HUES64 (cell line): ENCODE data around the gene RPS6KL1.

Experiments used
- H3K27ac ChIP-seq: 2 replicates; pipeline ENCODE4 v1.7.0; 2013; ENCODE audit warnings: low read depth, low read length, inconsistent platforms
- H3K27me3 ChIP-seq: 2 replicates; pipeline ENCODE4 v1.6.1; 2013; ENCODE audit warnings: mild to moderate bottlenecking, low read length; ENCODE audit not compliant: insufficient read depth
- H3K36me3 ChIP-seq: 2 replicates; pipeline ENCODE4 v1.6.1; 2013; ENCODE audit warnings: mild to moderate bottlenecking, low read length; ENCODE audit not compliant: insufficient read depth
- H3K4me1 ChIP-seq: 2 replicates; pipeline ENCODE4 v1.6.1; 2013; ENCODE audit warnings: mild to moderate bottlenecking, low read length, moderate library complexity; ENCODE audit not compliant: insufficient read depth
- H3K4me3 ChIP-seq: 2 replicates; pipeline ENCODE4 v1.5.1; 2013; ENCODE audit warnings: mild to moderate bottlenecking, low read length, moderate library complexity
- H3K9ac ChIP-seq: 2 replicates; pipeline ENCODE4 v1.6.1; 2013; ENCODE audit warnings: mild to moderate bottlenecking, low read depth, low read length
- H3K9me3 ChIP-seq: 2 replicates; pipeline ENCODE4 v1.6.1; 2013; ENCODE audit warnings: low read depth, low read length; ENCODE audit not compliant: insufficient read depth
- WGBS: fragments of 150-250, 120-280 bp; methylation state at CpG from one replicate; pipeline ENCODE4 v1.1.7; 2013; ENCODE audit warnings: missing lambda C conversion rate; 5-methylcytosine and 5-hydroxymethylcytosine counted together

The RPS6KL1 gene

GRCh38 chr14:74860899-74861733, 61.9 kb downstream of the RPS6KL1 start:
- H3K4me1 ChIP-seq, result peaks cover 2% of the 10 kb centered on the region; the same call in 1 of the 2 replicates
- H3K9me3 ChIP-seq, result no peaks in the 10 kb centered on the region
- no peaks in the 10 kb centered on the region for H3K27me3 ChIP-seq
- no peak overlapping the region for H3K4me3 ChIP-seq
- no peak overlapping the region for H3K9ac ChIP-seq
- 26% methylated on average over 7 of the region's 7 CpGs for WGBS
- no peaks in the 10 kb centered on the region for H3K36me3 ChIP-seq
- no peak overlapping the region for H3K27ac ChIP-seq

- H3K4me1 ChIP-seq, result peaks cover 2% of the 10 kb centered on the region; the same call in 1 of the 2 replicates
- no peaks in the 10 kb centered on the region for H3K27me3 ChIP-seq
- no peak overlapping the region for H3K9ac ChIP-seq
- H3K27ac ChIP-seq, result no peak overlapping the region
- 80% methylated on average over 8 of the region's 10 CpGs for WGBS
- no peaks in the 10 kb centered on the region for H3K9me3 ChIP-seq
- no peak overlapping the region for H3K4me3 ChIP-seq
- H3K36me3 ChIP-seq, result no peaks in the 10 kb centered on the region
Observed at GRCh38 chr14:74859757-74860552, 63.1 kb downstream of the RPS6KL1 start.

DNA sequence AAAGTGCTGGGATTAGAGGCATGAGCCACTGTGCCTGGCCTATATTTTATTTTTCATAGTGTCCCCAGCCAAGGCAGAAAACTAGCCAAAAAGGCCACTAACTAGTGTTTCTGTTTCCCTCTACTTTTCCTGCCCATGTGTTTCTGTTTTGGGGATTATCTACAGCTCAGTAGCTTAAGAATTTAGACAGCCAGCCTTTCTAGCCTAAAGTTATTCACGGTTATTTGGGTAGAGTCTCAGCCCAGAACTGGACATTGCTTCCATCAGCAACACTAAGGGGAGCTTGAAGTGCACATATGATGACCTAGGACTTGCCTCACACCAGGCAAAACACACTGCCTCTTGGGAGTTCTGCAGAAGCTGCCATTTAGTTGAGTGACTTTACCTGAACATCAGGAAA, 65.0 kb downstream of the RPS6KL1 start:
- no peaks in the 10 kb centered on the region for H3K27me3 ChIP-seq

DNA sequence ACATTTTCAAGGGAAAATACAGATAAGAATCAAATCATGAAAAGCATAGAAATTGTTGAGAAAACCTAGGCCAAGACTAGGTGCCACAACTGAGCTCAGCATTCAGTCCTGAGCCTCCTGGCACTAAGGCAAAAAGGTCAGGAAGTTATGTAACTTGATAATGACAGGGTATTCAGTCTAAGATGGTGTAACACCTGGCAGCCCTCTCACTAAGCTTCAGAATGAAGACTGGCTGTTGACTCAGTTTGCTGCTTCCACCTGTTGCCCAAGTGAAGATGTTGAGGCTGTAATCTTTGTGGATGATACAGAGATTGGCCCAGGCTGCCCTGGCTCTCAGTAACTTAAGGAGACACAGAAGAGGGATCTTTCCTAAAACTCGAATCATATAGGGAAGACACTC, 66.7 kb downstream of the RPS6KL1 start:
- Histone ChIP-seq H3K9me3 (no peaks in the 10 kb centered on the region), H3K4me3 (no peak overlapping the region), H3K27me3 (no peaks in the 10 kb centered on the region), H3K36me3 (no peaks in the 10 kb centered on the region), H3K4me1 (peaks cover 2% of the 10 kb centered on the region; the same call in 1 of the 2 replicates), H3K27ac (no peak overlapping the region), H3K9ac (no peak overlapping the region)
- WGBS, result 91% methylated on average over 1 of the region's 1 CpG

More for the DNA sequence above, 65.0 kb downstream of the RPS6KL1 start:
- 86% methylated on average over 1 of the region's 1 CpG for WGBS
- H3K4me1 ChIP-seq, result peaks cover 2% of the 10 kb centered on the region; the same call in 1 of the 2 replicates
- no peak overlapping the region for H3K9ac ChIP-seq
- H3K4me3 ChIP-seq, result no peak overlapping the region
- H3K9me3 ChIP-seq, result no peaks in the 10 kb centered on the region
- no peaks in the 10 kb centered on the region for H3K36me3 ChIP-seq
- no peak overlapping the region for H3K27ac ChIP-seq

DNA sequence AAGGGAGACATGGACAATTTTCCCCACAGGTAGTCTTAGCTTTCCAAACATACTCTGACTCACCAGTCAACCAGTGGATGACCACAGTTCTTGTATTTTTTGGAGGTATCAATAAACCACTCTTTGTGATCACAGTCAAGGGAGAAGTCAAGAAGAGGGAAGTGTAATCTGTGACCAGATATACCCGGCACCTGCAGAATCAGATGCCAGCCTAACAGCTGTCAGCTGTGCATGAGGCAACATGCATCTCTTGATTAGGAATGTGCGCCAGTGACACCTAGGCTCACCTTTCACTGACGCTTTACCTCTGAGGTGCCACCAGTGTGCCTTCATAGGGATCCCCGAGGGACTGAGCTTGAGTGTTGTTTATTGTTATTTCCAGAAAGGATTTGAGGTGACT, 67.1 kb downstream of the RPS6KL1 start:
- WGBS, result 72% methylated on average over 4 of the region's 4 CpGs
- H3K9me3 ChIP-seq, result no peaks in the 10 kb centered on the region
- H3K4me3 ChIP-seq, result no peak overlapping the region
- no peaks in the 10 kb centered on the region for H3K27me3 ChIP-seq
- H3K27ac ChIP-seq, result no peak overlapping the region
- no peaks in the 10 kb centered on the region for H3K36me3 ChIP-seq
- H3K9ac ChIP-seq, result no peak overlapping the region
- no peaks in the 10 kb centered on the region for H3K4me1 ChIP-seq

GRCh38 chr14:74855021-74855420, 68.0 kb downstream of the RPS6KL1 start:
- Histone ChIP-seq H3K4me1 (no peaks in the 10 kb centered on the region), H3K27me3 (no peaks in the 10 kb centered on the region), H3K27ac (no peak overlapping the region), H3K4me3 (no peak overlapping the region), H3K9me3 (no peaks in the 10 kb centered on the region), H3K9ac (no peak overlapping the region), H3K36me3 (no peaks in the 10 kb centered on the region)
- WGBS, result 86% methylated on average over 7 of the region's 7 CpGs
